Measurements from ENCODE around the gene TRAPPC3L.

The TRAPPC3L gene

DNA sequence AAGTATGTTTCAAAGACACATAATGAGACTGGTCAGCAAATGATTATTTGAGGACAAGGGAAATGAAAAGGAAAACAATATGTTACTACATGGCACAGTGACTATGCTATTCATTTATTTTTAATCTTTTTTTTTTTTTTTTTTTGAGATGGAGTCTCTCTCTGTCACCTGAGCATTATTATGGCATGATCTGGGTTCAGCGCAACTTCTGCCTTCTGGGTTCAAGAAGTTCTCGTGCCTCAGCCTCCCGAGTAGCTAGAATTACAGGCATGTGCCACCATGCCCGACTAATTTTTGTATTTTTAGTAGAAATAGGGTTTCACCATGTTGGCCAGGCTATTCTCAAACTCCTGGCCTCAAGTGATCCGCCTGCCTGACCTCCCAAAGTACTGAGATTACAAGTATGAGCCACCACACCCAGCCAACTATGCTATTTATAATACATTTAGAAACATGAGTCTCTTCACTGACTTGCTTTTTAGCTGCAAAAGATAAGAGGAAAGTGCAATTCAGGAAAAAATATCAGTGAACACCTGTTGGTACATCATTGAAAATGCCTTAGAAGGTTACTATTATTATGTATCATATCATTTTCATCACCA lies 11.4 kb upstream of the TRAPPC3L start:
- no peak for DNase-seq

DNA sequence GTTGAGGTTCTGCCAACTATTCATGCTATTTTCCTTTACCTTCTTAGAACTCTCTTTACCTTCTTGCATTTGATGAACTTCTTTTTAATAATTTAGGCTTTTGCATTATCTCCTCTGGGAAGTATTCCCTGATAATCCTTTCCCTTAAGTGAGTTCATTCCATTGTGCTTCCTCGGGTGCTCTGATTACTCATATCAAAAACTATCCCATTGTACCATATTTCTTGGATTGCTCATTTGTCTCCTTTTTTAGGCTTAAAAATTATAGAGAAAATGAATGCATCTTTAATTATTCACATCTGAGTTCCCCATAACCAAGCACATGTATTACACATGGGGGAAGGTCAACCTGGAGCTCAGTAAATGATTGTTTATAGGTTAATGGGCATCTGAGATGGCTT lies 10.6 kb upstream of the TRAPPC3L start:
- DNase-seq: no peak

DNA sequence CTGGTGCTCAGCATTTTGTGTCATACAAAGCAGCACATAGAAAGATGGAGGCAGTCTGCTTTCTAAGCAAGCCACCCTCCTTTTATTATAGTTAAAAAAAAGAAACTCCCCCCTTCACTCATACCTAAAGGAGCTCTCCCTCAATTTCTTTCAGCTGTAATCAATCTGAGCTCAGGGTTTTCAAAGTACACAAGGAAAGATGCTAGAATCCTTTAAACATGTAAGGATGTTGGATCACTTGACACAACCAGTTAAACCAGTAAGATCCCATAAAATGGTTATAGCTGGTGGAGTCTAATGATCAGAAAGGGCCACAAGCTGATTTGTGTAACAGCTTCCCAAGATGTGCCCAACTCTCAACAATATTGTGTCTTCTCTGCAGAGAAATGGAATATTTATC lies 8.0 kb upstream of the TRAPPC3L start, which contains the start of gene CALHM4:
Gene CALHM4 (plus strand): TSS at position 301 of the 400 bp plus-strand sequence. CDS start 43 bp downstream, at position 344.
- DNase-seq: no peak

DNA sequence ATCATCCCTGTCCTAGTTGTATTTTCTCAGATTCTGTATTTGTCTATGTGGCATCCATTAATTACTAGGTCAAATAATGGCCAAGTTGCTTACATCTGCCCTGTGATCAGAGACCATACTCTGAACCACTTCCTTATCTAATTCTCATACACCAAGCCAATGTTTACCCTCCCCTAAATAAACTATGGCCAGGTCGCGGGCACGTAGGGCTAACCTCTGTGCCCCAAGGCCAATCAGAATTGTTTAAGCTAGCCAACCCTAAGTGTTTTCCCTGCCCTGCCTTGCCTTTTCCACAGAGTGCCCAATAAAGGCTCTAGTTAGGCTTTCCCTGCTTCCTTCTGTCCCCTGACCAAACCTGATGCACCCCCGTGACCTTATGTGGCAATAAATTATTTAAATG lies 5.3 kb upstream of the TRAPPC3L start:
- no peak for DNase-seq

DNA sequence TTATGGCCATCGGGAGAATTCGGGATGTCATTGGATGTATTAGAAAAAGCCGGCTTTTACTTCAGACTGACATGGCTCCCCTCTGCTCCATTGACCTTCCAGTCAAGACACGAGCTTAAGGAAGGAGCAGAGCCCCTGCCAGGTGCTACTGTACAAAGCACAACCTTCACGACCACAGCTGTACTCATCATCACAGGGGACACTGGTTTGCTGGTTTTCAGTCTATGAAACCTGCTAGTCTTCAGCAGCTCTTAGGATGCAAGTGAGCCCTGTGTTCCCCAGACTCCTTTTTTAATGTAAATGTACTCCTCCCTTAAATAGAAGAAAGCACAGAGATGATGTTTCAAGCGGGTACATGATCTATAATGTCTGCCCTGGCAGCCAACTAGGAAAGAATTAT lies 1.9 kb upstream of the TRAPPC3L start:
- no peak for DNase-seq

GRCh38 chr6:116543149-116543548 lies 2.3 kb downstream of the TRAPPC3L start:
- DNase-seq: no peak

DNA sequence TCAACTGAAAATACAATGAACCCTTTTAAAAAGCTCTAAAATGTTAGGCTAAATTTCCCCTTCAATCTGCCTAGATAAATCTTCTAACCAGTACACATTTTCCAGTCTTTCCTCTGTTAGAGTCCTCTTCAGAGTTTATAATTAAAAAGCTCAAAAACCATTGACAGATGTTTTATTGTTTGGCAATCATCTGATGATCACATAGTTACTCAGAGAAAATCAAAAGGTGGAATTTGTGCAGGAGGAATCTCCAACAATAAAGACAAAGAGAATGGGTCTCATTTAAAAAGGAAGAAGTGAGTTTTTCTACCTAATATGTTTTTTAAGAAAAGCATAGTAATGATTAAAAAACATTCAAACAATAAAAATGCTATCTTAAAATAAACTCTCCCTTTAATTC lies 3.1 kb downstream of the TRAPPC3L start:
- no peak for DNase-seq

- no peak for DNase-seq
Measured at GRCh38 chr6:116536216-116536621, 9.3 kb downstream of the TRAPPC3L start.

DNA sequence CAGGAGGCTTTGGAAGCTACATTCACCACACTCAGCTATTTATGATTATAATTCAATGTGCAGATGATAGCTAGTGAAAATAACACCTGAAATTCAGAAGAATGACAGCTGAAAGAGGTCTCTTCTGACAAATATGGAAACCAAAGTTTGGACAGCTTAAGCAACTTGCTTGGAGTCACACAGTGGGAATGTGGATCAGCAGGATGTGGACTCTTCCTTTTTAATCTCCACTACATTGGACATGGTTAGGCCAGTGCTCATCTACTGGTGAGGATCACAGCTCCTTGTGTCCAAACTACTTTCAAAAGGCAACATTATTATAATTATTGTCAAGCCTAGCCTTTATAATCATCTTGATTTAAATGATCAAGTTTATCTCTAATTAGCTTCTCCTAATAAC lies 10.4 kb downstream of the TRAPPC3L start:
- no peak for DNase-seq

DNA sequence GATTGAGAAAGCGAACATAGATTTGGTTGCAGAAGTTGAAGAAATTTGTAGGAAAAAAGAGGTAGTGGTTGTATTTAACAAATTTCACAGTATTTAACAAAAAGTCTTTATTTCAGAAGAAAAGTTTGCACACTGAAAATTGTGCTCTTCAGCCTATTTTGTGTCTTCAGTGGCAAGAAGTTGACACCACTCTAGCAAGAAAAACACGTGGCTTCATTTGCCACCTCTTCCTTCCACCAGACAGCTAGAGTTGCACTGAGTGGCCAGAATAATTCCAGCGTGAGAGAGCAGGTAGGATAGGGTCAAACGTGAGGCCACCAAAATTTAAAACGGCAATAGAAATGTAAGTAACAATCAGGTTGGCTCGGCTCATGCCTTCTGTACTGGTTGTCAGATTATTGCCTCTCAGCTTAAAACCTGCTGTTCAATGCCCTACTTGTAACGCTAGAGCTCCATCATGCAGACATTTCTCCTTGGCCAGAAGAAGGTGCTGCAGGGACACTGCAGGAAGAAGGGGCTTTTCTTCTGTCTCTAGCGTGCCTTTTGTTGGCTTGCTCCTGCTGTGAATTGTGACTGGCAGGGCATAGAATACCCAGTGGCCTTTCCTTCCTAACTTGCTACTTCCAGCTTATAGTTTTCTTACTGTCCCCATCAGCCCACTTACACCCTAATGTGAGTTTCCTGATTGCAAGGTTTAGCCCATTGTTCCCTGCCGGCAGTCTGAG lies 12.1 kb downstream of the TRAPPC3L start:
- DNase-seq: no peak

- DNase-seq: peak; percentile 79
Measured at GRCh38 chr6:116531675-116532570, 13.6 kb downstream of the TRAPPC3L start.

GRCh38 chr6:116530436-116530835 lies 15.0 kb downstream of the TRAPPC3L start:
- DNase-seq: no peak

DNA sequence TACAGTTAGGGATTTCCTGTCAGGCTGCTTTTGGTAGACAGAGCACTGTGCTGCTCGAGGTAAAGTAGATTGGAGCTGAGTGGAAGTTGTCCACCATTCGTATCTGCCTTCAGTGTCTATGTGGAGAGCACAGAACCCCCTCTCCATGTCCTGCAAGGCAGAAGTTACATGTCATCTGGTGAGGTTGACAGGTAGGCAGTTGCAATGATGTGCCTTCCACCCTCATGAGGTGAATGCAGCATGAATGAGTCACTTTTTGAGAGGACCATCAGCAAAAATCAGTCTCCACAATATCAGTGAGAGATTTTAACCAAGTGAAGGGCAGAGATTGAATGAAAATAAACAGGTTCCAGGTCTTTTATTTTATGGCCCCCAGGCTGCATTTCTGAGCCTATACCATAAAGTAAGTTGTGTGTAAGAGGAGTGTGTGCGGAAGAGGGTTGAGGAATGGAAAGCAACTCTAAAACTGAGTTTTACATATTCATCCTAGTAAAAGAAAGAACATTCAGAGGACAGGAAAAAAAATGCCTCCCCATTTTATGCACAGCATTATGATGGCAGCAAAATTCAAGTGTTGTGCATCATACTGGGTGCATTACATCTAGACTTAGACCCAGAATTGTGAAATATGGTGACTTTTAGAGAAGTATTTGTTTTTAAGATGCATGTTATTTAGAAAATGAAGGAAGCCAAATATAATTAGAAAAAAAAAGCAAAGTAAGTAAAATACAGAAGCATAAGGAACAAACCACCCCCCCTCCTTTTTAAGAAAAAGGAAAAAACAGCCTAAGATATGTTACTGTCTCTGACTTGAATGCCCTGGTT lies 15.8 kb downstream of the TRAPPC3L start:
- DNase-seq: no peak

GRCh38 chr6:116528780-116529179 lies 16.7 kb downstream of the TRAPPC3L start:
- DNase-seq: no peak

GRCh38 chr6:116528133-116528532 lies 17.4 kb downstream of the TRAPPC3L start:
- DNase-seq: no peak

GRCh38 chr6:116524236-116524635 lies 21.2 kb downstream of the TRAPPC3L start:
- DNase-seq: no peak

DNA sequence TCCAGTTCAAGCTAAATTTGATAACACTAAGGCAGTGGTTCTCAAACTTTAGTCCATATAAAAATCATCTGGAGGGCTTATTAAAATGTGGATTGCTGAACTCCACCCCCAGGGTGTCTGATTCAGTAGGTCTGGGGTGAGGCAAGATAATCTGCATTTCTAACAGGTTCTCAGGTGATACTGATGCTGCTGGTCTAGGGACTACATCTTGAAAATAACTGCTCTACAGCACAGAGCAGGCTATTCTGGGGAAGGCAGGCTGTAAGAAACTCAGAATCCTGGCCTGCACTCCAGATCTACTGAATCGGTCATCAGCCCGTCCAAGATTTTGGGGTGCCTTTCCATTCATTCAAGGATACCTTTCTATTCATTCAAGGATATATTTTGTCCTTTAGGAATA lies 22.6 kb downstream of the TRAPPC3L start:
- no peak for DNase-seq

GRCh38 chr6:116518621-116519368 lies 26.7 kb downstream of the TRAPPC3L start:
- no peak for DNase-seq

DNA sequence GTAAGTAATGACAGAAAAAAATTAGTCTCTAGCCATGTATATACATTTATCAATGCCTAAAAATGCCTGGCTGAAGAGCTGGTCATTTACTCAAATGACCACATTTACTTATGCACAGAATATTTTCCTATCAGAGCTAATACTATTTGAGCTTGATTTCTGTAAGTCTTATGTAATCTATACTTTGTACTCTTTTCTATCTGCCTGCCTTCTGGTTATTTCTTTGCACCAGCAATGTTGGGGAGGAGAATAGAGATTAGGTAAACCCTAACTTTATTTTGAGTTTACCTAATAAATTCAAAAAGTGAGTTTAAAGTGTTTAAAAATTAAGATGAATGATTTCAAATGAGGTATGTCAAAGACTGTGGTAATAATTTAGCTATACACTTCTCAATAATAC lies 30.3 kb downstream of the TRAPPC3L start:
- no peak for DNase-seq

DNA sequence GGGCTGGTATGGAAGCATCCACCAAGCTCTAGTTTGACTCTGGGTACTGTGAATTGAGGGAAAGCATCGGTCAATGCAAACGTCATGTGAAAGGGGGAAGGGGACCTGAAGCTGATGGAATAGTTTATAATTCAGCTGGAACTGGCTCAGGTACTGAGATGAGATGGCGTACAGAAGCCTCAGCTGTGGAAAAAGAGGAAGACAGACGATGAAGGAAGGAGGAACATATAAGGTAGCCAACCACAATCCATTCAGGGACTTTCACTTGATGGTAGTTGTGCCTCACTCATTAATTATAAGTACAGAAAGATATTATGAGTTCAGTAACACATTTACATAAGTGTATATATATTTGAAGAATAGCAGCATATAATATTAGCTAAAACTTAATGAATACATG lies 31.4 kb downstream of the TRAPPC3L start:
- DNase-seq: no peak

GRCh38 chr6:116513224-116513875 lies 32.1 kb downstream of the TRAPPC3L start:
- DNase-seq: no peak

Measured in activated effector memory CD4-positive, alpha-beta T cell treated with anti-CD3 and anti-CD28 coated beads, Interleukin-2, amount 50 U/mL, for 16 hours (primary cell).